ENCODE measurements around the gene FKBP3.
"Not testable (repeated sequence)": the region's sequence is repeated elsewhere in the genome, so short reads cannot be mapped to it uniquely, and the experiment has no call there.

FKBP3 gene

GRCh38 chr14:45134051-45134958 lies at the start of gene FKBP3:
Gene FKBP3 (minus strand): TSS chr14:45134481. CDS start chr14:45134456, 25 bp downstream.
- DNase-seq: peak; percentile 98

- no peak for DNase-seq
Measured at GRCh38 chr14:45181806-45182205, 47.5 kb upstream of the FKBP3 start.

- no peak for DNase-seq
Measured at GRCh38 chr14:45181329-45181728, 47.0 kb upstream of the FKBP3 start.

DNA sequence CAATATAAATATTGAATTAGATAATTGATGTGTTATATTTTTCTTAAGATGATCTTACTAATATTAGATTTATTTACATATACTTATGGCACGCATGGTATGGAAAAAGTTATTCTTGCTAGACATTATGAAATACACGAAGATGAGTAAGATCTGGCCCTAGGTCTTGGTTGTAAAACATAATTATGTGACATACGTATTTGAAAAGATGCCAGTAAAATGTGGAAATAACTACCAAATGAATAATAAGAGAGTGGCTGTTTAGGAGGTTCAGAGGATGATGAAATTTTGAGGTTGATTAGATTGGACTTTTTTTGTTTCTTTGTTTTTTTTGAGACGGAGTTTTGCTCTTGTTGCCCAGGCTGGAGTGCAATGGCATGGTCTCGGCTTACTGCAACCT lies 42.8 kb upstream of the FKBP3 start:
- DNase-seq: no peak

GRCh38 chr14:45169906-45170305 lies 35.6 kb upstream of the FKBP3 start:
- no peak for DNase-seq

DNA sequence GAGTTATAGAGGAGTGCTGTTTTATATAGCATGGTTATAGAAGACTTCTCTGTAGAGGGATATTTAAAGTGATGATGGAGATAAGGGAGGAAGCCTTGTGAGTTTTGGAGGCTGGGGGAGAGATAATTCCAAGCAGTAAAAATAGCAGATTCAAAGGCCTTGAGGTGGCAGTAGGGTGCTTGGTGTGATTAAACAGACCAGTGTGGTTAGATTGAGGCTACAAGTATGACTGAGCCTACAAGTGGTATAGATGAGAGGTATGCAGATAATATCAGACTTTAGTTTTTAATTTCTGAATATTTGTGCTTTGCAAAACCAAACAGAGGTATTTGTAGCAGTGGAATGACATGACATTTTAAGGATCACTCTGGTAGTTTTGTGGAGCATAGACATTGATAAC lies 21.8 kb upstream of the FKBP3 start:
- no peak for DNase-seq

DNA sequence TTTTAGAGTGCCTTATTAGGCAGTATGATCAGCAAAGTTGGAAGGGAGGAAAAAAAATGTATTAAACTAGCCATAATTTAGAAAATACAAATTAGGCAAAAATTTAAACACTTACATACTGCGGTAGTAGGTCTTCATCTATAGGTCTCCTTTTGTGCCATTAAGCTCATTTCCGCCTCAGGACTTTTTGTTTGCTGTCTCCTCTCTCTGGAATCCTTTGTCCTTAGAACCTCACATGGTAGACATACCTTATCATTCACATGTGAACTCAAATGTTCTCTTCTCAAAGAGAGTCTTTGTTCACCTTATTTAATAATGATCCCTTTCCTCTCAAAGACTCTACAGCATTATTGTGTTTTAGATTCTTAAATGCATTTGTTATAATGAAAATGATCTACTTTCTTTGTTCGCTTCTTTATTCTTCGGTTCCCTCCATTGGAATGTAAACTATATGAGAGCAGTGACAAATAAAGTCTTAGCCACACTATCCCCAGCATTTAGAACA lies 16.2 kb upstream of the FKBP3 start:
- no peak for DNase-seq

DNA sequence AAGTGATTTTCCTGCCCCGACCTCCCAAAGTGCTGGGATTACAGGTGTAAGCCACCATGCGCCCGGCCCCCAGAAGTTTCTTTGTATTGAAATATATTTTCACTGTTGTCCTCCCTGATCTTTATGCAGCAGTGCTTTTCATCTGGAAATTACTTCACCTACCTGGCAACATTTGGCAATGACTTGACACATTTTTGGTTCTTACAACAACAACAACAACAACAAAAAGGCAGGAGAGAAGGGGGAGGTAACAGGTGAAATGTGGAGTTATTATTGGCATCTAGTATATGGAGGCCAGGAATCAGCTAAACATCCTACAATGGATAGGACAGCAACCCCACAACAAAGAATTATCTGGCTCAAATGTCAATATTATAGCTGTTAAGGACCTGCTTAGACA lies 15.3 kb upstream of the FKBP3 start:
- DNase-seq: no peak

- no peak for DNase-seq
Measured at GRCh38 chr14:45145214-45145613, 10.9 kb upstream of the FKBP3 start.

DNA sequence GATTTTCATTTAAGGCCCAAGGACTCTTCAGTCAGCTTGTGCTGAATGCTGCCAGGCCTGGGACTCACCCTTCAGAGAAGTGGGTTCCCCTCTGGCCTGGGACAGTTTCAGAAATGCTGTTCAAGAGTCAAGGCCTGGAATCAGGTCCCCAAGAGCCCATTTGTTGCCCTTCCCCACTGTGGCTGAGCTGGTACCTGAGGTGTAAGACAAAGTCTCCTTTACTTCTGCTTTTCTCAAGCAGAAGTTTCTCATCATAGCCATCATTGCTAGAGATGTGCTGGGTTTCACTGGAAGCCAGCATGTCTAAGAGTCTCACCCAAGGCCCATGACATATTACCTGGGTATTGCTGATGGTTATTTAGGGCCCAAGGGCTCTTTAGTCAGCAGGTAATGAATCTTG lies 10.4 kb upstream of the FKBP3 start:
- no peak for DNase-seq

GRCh38 chr14:45142083-45142482 lies 7.8 kb upstream of the FKBP3 start:
- not testable (repeated sequence) for DNase-seq

DNA sequence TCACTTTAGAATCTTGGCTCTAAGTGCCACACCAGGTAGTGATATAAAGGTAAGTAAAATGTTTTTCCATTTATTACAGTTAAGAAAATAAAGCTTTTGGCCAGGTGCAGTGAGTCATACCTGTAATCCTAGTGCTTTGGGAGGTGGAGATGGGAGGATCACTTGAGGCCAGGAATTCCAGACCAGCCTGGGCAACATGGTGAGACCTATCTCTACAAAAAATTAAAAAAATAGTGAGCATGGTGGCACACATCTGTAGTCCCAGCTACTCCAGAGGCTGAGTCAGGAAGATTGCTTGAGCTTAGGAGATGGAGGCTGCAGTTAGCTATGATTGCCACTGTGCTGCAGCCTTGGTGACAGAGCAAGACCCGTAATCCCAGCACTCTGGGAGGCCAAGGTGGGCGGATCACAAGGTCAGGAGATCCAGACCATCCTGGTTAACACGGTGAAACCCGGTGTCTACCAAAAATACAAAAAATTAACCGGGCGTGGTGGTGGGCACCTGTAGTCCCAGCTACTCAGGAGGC lies 6.4 kb upstream of the FKBP3 start:
- DNase-seq: no peak

DNA sequence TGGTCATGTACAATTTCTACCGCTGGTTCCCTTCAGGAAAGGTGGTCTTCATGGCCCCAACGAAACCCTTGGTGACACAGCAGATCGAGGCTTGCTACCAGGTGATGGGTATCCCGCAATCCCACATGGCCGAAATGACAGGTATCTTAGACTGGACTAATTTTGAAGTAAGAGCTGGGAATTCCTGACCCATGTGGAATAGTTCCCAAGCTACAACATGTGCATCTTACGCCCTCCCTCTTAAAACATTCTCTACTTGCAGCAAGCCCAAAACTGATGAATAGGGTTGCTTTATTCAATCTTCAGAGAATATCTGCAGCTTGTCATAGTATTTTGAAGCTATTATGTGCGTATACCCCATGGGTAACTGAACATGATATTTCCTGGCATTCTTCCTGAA lies 2.1 kb upstream of the FKBP3 start:
- DNase-seq: no peak

GRCh38 chr14:45135659-45136395 lies 1.5 kb upstream of the FKBP3 start, which contains the start of gene FANCM:
Gene FANCM (plus strand): TSS chr14:45135930. CDS start chr14:45136032, 102 bp downstream.
- DNase-seq: peak; percentile 96 to 98

- DNase-seq: no peak
Measured at GRCh38 chr14:45135156-45135555, 875 bp upstream of the FKBP3 start.

GRCh38 chr14:45133683-45134050 lies 614 bp downstream of the FKBP3 start:
- DNase-seq: no peak

GRCh38 chr14:45128963-45129629 lies 5.2 kb downstream of the FKBP3 start:
- DNase-seq: no peak

DNA sequence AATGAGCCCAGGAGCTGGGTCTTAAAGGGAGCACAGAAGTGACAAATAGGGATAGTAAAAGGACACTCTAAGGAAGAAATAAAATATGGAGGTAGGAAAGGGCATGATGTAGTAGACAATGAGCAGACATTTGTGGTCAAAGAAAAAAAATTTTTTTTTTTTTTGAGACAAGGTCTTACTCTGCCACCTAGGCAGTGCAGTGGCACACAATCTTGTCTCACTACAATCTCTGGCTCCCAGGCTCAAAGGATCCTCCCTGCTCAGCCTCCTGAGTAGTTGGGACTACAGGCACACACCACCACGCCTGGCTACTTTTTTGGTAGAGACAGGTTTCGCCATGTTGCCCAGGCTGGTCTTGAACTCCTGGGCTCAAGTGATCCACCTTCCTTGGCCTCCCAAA lies 8.5 kb downstream of the FKBP3 start:
- no peak for DNase-seq

DNA sequence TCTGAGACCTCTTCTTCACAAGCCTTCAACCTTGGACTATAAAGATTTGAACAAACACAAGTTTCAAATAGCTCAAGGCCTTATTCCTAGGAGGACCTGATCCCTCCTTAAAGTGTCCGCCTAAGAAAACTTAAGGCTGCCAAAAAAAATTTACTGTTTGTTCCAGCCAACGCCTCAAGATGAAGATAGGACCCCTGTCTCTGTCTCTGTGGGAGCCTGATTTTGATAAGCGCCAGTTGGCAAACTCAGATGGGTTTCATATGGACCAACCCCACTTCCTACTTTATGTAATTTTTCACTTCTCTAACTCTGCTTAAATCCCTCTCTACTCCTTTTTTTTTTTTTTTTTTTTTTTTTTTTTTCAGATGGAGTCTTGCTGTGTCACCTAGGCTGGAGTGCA lies 11.0 kb downstream of the FKBP3 start:
- no peak for DNase-seq

DNA sequence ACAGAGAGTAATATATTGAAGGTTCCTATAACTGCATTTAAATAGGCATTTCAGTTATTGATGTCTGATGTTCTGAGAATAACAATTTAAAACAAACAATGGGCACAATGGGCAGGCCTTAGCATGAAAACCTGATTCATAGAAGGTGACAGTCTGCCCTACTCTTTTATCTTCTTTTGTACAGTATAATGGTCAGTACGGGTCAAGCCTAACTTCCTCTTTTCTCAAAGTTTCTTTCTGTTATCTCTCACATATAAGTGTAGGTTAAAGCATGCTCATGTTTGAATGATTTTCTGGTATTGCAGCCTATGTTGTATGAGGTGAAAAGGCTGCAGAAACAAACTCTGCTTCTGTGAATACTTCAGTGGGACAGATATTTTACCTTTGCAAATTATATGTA lies 14.2 kb downstream of the FKBP3 start:
- no peak for DNase-seq

- DNase-seq: no peak
Measured at GRCh38 chr14:45118594-45118993, 15.7 kb downstream of the FKBP3 start.

DNA sequence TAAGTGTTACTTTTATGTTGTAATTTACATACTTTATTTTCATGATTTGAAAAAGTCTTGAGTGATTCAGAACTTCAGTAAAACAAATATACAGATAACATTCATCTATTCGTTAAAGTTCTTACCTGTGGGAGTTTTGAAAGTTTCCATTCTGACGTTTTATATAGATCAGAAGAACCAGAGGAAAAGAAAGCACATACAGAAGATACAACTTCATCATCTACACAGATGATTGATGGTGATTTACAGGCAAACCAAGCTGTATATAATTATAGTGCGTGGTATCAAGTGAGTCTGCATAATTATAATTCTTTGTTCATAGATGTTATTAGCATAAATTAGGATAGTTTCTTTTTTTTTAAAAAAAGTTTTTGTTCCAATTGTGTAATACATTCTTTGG lies 20.0 kb downstream of the FKBP3 start:
- DNase-seq: no peak

Measured in SHP77 (cell line).